Fibroblast of skin of scalp (primary cell): Measurements from ENCODE around the gene USP49.

ENCODE experiments used
- DNase-seq: peaks from one replicate; pipeline ENCODE4 v3.0.0-alpha.2; 2013

The USP49 gene

GRCh38 chr6:41927253-41927652 is 32.1 kb upstream of the USP49 start:
- no peak for DNase-seq

- DNase-seq, result no peak
Measured at GRCh38 chr6:41922154-41922553, 27.0 kb upstream of the USP49 start.

GRCh38 chr6:41921712-41921998 is 26.5 kb upstream of the USP49 start:
- DNase-seq, result no peak

- peak; percentile 95 for DNase-seq
Measured at GRCh38 chr6:41920921-41921711, 25.9 kb upstream of the USP49 start, which contains the start of the genes BYSL and MED20. TSS of gene BYSL (plus strand) at chr6:41921499. CDS start at chr6:41921563, 64 bp downstream. TSS of gene MED20 (minus strand) at chr6:41921139. CDS start at chr6:41921018, 121 bp downstream.

GRCh38 chr6:41917528-41917927 is 22.4 kb upstream of the USP49 start:
- peak; percentile 95 for DNase-seq

- DNase-seq, result no peak
Measured at GRCh38 chr6:41914869-41915530, 19.8 kb upstream of the USP49 start.

- no peak for DNase-seq
Measured at GRCh38 chr6:41914343-41914742, 19.2 kb upstream of the USP49 start.

GRCh38 chr6:41909727-41910126 is 14.6 kb upstream of the USP49 start:
- no peak for DNase-seq

GRCh38 chr6:41901882-41902519 is 6.8 kb upstream of the USP49 start:
- peak; percentile 36 for DNase-seq

GRCh38 chr6:41900861-41901260 is 5.7 kb upstream of the USP49 start:
- DNase-seq, result no peak

- no peak for DNase-seq
Measured at GRCh38 chr6:41896281-41896680, 1.1 kb upstream of the USP49 start.

- DNase-seq, result no peak
Measured at GRCh38 chr6:41894366-41895299, 542 bp downstream of the USP49 start.

- no peak for DNase-seq
Measured at GRCh38 chr6:41892921-41893564, 2.1 kb downstream of the USP49 start.

- DNase-seq, result peak; percentile 49
Measured at GRCh38 chr6:41887331-41887751, 7.8 kb downstream of the USP49 start.

GRCh38 chr6:41885930-41886329 is 9.2 kb downstream of the USP49 start:
- DNase-seq, result no peak

- DNase-seq, result no peak
Measured at GRCh38 chr6:41884957-41885356, 10.2 kb downstream of the USP49 start.

- DNase-seq, result no peak
Measured at GRCh38 chr6:41881506-41881905, 13.7 kb downstream of the USP49 start.

- DNase-seq, result peak; percentile 42
Measured at GRCh38 chr6:41878961-41879405, 16.2 kb downstream of the USP49 start.

- peak; percentile 66 for DNase-seq
Measured at GRCh38 chr6:41878246-41878645, 16.9 kb downstream of the USP49 start.

GRCh38 chr6:41877051-41877680 is 18.0 kb downstream of the USP49 start:
- DNase-seq, result no peak

GRCh38 chr6:41874741-41875140 is 20.4 kb downstream of the USP49 start:
- no peak for DNase-seq
